GM18861 (cell line): ENCODE results near the gene AK5.

Experiments
- ATAC-seq: cut with Tn5 transposase; IDR thresholded peaks from one replicate; pipeline ENCODE4 v1.9.1; 2021; ENCODE audit not compliant: unreplicated experiment

The AK5 gene

GRCh38 chr1:77538956-77539518 lies 257.2 kb downstream of the AK5 start:
- peak; percentile 78 for ATAC-seq

- no peak for ATAC-seq
Measured at GRCh38 chr1:77539519-77540142, 257.8 kb downstream of the AK5 start.

- ATAC-seq = no peak
Measured at GRCh38 chr1:77540501-77541161, 258.8 kb downstream of the AK5 start.

GRCh38 chr1:77541162-77541545 lies 259.3 kb downstream of the AK5 start:
- peak; percentile 46 for ATAC-seq

GRCh38 chr1:77542813-77543420 lies 261.1 kb downstream of the AK5 start:
- no peak for ATAC-seq

GRCh38 chr1:77543822-77544448 lies 262.1 kb downstream of the AK5 start:
- no peak for ATAC-seq

- no peak for ATAC-seq
Measured at GRCh38 chr1:77544845-77545244, 263.0 kb downstream of the AK5 start.

- no peak for ATAC-seq
Measured at GRCh38 chr1:77545970-77546369, 264.2 kb downstream of the AK5 start.

GRCh38 chr1:77546890-77547289 lies 265.1 kb downstream of the AK5 start:
- no peak for ATAC-seq

GRCh38 chr1:77548285-77548684 lies 266.5 kb downstream of the AK5 start:
- no peak for ATAC-seq

- no peak for ATAC-seq
Measured at GRCh38 chr1:77550135-77550534, 268.3 kb downstream of the AK5 start.

GRCh38 chr1:77552626-77553025 lies 270.8 kb downstream of the AK5 start:
- ATAC-seq = no peak

GRCh38 chr1:77553568-77554291 lies 271.9 kb downstream of the AK5 start:
- ATAC-seq = no peak

- ATAC-seq = no peak
Measured at GRCh38 chr1:77556045-77556444, 274.2 kb downstream of the AK5 start.

GRCh38 chr1:77557053-77557452 lies 275.2 kb downstream of the AK5 start:
- ATAC-seq = no peak

GRCh38 chr1:77558591-77559164 lies 276.9 kb downstream of the AK5 start:
- ATAC-seq = no peak

GRCh38 chr1:77560741-77561140 lies 278.9 kb downstream of the AK5 start:
- ATAC-seq = no peak

GRCh38 chr1:77562596-77563150 lies 280.9 kb downstream of the AK5 start:
- ATAC-seq = no peak

GRCh38 chr1:77565321-77565720 lies 283.5 kb downstream of the AK5 start:
- no peak for ATAC-seq

GRCh38 chr1:77571642-77572041 lies 289.8 kb downstream of the AK5 start:
- ATAC-seq = no peak
